ENCODE data around the gene ANK3. TPM values are rescaled to one million over a fixed set of nuclear protein-coding genes. Genes with fewer than 3 reads are reported as not detected.

Gene ANK3
- total RNA-seq, 4 donors from 2014 or later, result 34.8 to 91.3 (median 56.7) TPM

- Histone ChIP-seq H3K4me3 (no peak overlapping the region), H3K27me3 (no peaks in the 10 kb centered on the region), H3K9me3 (no peaks in the 10 kb centered on the region), H3K4me1 (no peaks in the 10 kb centered on the region), H3K36me3 (no peaks in the 10 kb centered on the region), H3K27ac (no peak overlapping the region)
- intact Hi-C loops (cut with DNase I; ENCODE audit: low total_unique reads), result no loop called here
- DNase-seq, result no peak
- TF ChIP-seq, protein P1, sequence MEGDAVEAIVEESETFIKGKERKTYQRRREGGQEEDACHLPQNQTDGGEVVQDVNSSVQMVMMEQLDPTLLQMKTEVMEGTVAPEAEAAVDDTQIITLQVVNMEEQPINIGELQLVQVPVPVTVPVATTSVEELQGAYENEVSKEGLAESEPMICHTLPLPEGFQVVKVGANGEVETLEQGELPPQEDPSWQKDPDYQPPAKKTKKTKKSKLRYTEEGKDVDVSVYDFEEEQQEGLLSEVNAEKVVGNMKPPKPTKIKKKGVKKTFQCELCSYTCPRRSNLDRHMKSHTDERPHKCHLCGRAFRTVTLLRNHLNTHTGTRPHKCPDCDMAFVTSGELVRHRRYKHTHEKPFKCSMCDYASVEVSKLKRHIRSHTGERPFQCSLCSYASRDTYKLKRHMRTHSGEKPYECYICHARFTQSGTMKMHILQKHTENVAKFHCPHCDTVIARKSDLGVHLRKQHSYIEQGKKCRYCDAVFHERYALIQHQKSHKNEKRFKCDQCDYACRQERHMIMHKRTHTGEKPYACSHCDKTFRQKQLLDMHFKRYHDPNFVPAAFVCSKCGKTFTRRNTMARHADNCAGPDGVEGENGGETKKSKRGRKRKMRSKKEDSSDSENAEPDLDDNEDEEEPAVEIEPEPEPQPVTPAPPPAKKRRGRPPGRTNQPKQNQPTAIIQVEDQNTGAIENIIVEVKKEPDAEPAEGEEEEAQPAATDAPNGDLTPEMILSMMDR (IDR thresholded peaks at IDR 0.05), result no peak
- TF ChIP-seq POLR2A (IDR thresholded peaks at IDR 0.05), result no peak
Measured at GRCh38 chr10:60374836-60375235, 14.8 kb downstream of the ANK3 start.

DNA sequence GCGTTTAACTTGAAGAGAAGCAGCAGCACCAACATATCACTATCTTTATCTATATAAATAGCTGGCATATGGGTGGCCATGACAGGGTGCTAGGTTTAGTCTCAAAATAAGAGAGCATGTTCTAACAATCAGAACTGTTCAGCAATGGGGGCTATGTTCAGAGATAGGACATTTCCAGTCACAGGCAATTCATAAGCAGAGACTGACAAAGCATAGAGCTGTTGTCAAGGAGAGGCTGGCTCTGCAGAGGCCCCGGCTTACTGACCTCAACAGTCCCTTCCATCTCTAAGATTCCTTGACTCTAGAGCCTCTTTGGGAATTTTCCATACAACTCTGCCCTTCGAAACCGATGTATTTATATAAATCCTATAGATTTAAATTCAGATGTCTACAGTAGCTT is 17.2 kb downstream of the ANK3 start:
- intact Hi-C loops (cut with DNase I; ENCODE audit: low total_unique reads), result no loop called here
- TF ChIP-seq, protein P1 (IDR thresholded peaks at IDR 0.05), result no peak
- TF ChIP-seq POLR2A (IDR thresholded peaks at IDR 0.05), result no peak
- H3K4me1 ChIP-seq, result no peaks in the 10 kb centered on the region
- H3K27me3 ChIP-seq, result no peaks in the 10 kb centered on the region
- H3K9me3 ChIP-seq, result no peaks in the 10 kb centered on the region
- H3K4me3 ChIP-seq, result no peak overlapping the region
- H3K36me3 ChIP-seq, result no peaks in the 10 kb centered on the region
- DNase-seq, result no peak
- H3K27ac ChIP-seq, result no peak overlapping the region

- Histone ChIP-seq H3K4me3 (no peak overlapping the region), H3K27ac (no peak overlapping the region), H3K36me3 (no peaks in the 10 kb centered on the region), H3K27me3 (no peaks in the 10 kb centered on the region), H3K4me1 (no peaks in the 10 kb centered on the region), H3K9me3 (no peaks in the 10 kb centered on the region)
- TF ChIP-seq, protein P1 (IDR thresholded peaks at IDR 0.05), result no peak
- no peak for TF ChIP-seq POLR2A (IDR thresholded peaks at IDR 0.05)
- no peak for DNase-seq
- intact Hi-C loops (cut with DNase I; ENCODE audit: low total_unique reads), result no loop called here
Measured at GRCh38 chr10:60369547-60369930, 20.1 kb downstream of the ANK3 start.

GRCh38 chr10:60368875-60369546 is 20.7 kb downstream of the ANK3 start:
- TF ChIP-seq, protein P1 (IDR thresholded peaks at IDR 0.05), result no peak
- no peak for TF ChIP-seq POLR2A (IDR thresholded peaks at IDR 0.05)
- H3K4me1 ChIP-seq, result no peaks in the 10 kb centered on the region
- no peak overlapping the region for H3K4me3 ChIP-seq
- H3K9me3 ChIP-seq, result no peaks in the 10 kb centered on the region
- intact Hi-C loops (cut with DNase I; ENCODE audit: low total_unique reads), result no loop called here
- no peak for DNase-seq
- no peak overlapping the region for H3K27ac ChIP-seq
- no peaks in the 10 kb centered on the region for H3K27me3 ChIP-seq
- no peaks in the 10 kb centered on the region for H3K36me3 ChIP-seq

GRCh38 chr10:60367901-60368300 is 21.8 kb downstream of the ANK3 start:
- H3K27ac ChIP-seq, result no peak overlapping the region
- no peak for TF ChIP-seq POLR2A (IDR thresholded peaks at IDR 0.05)
- TF ChIP-seq, protein P1 (IDR thresholded peaks at IDR 0.05), result no peak
- intact Hi-C loops (cut with DNase I; ENCODE audit: low total_unique reads), result no loop called here
- no peaks in the 10 kb centered on the region for H3K4me1 ChIP-seq
- H3K27me3 ChIP-seq, result no peaks in the 10 kb centered on the region
- H3K9me3 ChIP-seq, result no peaks in the 10 kb centered on the region
- no peak overlapping the region for H3K4me3 ChIP-seq
- no peaks in the 10 kb centered on the region for H3K36me3 ChIP-seq
- no peak for DNase-seq

All from uterus (tissue), 4 donors.